ENCODE measurements around the gene GDNF.
"Not testable (repeated sequence)": the region's sequence is repeated elsewhere in the genome, so short reads cannot be mapped to it uniquely, and the experiment has no call there.

Gene GDNF

GRCh38 chr5:37815913-37816312 lies 23.9 kb downstream of the GDNF start:
- no peak for DNase-seq

GRCh38 chr5:37814699-37815098 lies 25.1 kb downstream of the GDNF start:
- peak; percentile 89 for DNase-seq

DNA sequence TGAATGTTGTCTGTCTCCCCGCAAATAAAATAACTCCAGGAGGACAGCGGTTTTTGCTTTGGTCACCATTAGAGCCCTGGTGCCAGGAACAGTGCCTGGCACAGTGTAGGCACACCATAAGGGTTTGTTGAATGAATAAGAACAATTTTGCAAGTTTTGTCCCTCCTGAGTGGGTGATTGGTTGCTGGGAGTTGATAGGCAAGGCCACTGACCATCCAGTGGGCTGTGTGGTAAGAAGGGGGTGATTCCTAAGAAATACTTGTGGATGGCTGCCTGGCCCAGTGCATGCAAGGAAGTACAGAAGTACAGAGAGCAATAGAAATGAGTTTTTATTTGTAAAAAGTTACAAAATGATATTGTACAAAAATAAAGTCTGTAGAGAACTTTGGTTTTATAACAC lies 27.5 kb downstream of the GDNF start:
- peak; percentile 46 for DNase-seq

DNA sequence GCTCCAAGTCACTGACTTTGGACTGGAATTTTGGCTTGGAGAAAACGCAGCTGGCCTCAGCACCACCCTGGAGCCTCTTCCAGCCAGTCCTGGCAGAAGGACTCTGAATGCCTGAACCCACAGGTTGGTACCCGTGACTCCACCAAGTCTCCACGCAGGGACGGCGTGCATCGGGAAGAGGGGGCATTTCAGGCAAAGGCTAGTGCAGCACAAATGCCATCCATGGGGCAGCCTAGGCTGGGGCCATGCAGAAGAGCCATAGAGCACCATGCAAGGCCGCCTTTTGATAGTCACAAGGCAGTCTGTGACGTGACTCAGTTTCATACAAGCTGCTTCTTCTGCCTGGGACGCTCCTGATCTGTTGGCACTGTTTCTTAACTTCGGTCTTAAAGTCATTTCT lies 28.0 kb downstream of the GDNF start:
- no peak for DNase-seq

GRCh38 chr5:37810311-37810710 lies 29.5 kb downstream of the GDNF start:
- peak; percentile 86 for DNase-seq

GRCh38 chr5:37808945-37809344 lies 30.9 kb downstream of the GDNF start:
- no peak for DNase-seq

DNA sequence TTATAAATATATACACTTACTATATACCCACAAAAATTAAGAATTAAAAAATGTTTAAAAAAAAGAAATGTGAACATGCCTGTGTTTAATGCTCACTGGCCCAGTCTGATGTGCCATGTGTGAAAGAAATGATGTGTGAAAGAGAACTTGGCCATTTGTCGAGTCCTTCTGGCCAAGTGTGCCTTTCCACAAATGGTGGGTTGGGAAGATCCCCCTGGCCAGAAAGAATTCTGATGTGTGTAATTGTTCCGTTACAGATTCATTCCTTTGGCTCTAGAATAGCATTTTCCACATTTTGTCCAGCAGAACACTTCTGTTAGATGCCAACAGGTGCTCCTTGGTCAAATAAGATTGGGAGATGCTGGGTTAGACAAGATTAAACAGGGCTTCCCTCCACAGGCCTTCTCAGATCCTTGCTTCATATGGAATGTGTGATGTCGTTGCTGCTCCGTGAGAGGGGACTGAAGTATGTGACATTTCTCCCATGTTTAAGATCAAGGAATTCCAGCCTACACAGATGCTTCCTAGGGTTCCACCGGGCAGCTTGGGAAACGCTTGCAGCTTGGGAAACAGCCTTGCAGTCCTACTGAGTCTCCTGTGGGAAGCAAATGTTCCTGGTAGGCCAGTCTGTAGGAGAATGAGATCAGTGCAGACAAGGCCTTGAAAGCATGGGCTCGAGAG lies 32.1 kb downstream of the GDNF start:
- no peak for DNase-seq

GRCh38 chr5:37807015-37807414 lies 32.8 kb downstream of the GDNF start:
- no peak for DNase-seq

DNA sequence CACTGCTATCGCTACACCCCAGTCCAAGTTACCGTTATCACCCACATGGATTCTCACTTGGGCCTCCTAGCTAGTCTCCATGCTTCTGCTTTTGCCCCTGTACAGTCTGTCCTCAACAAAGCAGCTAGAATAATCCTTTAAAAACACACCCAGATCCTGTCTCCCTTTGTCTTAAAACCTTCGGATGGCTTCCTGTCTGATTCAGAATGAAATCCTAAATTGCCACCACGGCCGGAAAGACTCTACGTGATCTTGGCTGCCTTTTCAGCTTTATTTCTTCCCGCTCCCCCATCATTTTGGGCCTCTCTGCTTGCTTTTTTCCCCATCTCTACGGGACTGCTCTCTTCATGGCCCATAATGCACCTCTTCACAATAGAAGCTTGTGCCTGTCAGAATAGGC lies 33.4 kb downstream of the GDNF start:
- no peak for DNase-seq

DNA sequence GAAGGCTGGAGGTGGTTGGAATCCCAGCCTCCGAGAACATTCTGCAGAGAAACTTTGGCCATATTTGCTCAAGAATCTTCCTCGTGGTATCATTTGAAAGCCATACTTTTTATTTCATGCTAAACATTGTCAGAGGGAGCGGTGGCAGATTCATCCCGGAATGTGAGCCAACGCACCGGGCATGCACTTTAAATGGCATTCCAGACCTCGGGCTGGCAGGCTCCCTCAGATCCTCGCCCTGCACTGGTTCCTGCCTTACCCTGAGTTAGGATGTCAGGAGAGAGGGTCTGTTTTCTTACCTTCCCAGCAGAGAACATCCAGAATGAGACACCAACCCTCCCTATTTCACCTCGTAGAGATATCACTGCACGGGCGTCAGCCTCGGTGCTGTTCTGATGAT lies 33.8 kb downstream of the GDNF start:
- no peak for DNase-seq

DNA sequence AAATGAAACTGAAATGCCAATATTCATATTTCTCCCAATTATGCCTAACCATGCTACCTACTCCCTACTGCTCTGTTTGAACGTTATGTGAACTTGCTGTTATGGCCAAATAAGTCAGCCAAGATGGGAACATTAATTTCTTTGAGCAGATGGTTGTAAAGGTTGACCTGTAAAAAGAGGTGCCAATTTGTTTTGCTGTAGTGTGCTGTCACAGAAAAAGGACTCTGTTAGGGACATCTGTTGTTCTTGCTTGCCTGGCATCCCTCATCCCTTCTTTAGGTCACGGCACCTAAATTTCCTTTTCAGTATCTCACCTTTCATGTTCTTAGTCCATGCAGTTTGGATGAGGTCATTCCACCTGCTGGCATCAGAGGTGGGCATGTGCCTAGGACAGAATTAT lies 35.4 kb downstream of the GDNF start:
- no peak for DNase-seq

- DNase-seq = no peak
These were observed 36.4 kb downstream of the GDNF start for GRCh38 chr5:37803487-37803886.

DNA sequence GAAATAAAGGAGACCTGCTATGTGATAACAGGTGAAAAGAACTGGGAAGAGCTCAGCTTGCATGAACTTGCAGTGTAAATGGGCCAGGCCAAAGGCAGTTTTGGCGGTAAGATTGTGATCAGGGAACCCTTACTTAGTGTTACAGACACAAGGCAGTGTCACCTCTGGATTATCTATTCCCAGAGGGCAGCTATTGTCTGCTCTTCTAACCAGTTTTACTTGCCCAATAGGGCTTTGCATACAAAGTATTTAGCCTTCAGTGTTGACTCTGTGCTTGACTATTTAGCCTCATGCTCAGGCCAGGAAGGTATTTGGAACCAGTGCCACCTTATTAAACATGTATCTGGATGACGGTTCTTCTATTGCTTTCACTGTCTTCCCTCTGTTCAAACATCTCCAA lies 38.3 kb downstream of the GDNF start:
- DNase-seq = no peak

GRCh38 chr5:37799865-37800421 lies 39.9 kb downstream of the GDNF start:
- DNase-seq = no peak

- not testable (repeated sequence) for DNase-seq
These were observed 43.4 kb downstream of the GDNF start for GRCh38 chr5:37796435-37796834.

DNA sequence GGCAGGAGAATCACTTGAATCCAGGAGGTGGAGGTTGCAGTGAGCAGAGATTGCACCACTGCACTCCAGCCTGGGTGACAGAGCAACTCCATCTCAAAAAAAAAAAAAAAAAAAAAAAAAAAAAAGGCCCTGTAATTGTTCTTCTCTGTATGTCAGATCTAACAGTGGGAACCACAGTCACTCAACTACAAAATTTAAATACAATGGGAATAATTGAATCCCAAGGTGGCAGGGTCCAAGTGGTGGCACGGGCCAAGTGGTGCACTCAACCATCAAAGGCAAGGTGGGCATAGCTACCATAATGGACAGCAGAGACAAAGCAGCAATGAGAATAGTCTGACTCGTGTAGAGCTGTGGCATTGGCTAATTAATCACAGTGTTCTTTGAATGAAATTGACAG lies 44.5 kb downstream of the GDNF start:
- DNase-seq = not testable (repeated sequence)

DNA sequence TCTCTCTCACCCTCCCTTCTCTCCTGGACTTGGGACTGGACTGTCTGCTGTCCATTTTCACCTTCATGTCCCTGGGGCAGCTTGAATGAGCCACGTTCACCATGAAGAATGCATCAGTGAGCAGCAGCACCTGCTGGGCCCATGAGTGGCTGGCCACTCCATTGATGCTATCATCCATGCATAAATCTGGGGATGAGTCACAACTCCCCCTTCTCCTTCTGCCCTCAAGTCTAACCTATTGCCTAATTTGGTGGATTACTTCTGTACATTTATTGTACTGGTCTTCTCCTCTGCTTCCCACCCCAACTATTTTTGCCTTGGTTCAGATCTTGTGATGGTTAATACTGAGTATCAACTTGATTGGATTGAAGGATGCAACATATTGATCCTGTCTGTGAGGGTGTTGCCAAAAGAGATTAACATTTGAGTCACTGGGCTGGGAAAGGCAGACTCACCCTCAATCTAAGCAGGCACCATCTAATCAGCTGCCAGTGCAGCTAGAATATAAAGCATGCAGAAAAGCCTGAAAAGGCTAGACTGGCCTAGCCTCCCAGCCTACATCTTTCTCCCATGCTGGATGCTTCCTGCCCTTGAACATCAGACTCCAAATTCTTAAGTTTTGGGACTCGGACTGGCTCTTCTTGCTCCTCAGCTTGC lies 46.7 kb downstream of the GDNF start:
- DNase-seq = peak; percentile 52

DNA sequence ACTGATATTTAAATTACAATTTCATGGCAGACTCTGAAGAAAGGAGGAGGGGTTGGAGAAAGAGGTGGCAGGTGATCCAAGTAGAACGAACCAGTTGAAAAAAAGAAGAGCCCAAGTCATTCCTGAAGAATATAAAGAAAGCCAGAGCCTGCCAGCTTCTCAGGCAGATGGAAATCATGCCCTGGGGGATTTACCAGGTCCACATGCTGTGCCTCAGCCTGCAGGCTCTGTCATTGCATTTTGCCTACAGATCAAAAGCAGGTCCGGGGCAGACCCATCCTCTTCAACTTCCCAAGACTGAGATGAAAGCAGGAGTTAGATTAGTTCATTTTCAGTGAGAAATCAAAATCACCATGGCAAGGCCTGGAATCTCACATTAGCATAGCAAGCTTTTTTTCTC lies 48.5 kb downstream of the GDNF start:
- DNase-seq = no peak

- DNase-seq = no peak
These were observed 49.9 kb downstream of the GDNF start for GRCh38 chr5:37789991-37790390.

- peak; percentile 80 for DNase-seq
These were observed 52.1 kb downstream of the GDNF start for GRCh38 chr5:37787742-37788141.

- DNase-seq = peak; percentile 79
These were observed 52.9 kb downstream of the GDNF start for GRCh38 chr5:37786862-37787519.

GRCh38 chr5:37786416-37786815 lies 53.4 kb downstream of the GDNF start:
- no peak for DNase-seq

DNA sequence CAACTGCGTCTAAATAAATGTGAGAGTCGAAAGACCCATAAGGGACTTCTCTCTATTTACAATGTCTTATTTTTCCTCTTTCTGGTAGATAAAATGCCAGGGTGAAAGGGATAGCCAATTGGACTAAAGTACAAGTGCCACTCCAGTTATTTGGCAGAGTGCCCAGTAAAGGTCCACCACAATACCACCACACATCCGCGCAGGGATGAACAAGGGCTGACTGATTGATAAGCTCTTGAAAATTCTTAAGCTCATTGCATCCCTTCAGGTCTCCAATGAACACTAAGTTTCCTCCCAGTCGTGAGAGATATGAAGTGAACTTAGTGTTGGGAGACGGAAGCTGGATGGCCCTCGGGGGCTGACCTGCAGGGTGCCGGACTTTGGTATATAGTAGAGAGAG lies 58.4 kb downstream of the GDNF start:
- DNase-seq = not testable (repeated sequence)

Measured in fibroblast of upper back skin (primary cell).